SW 1271 (cell line): ENCODE data around the gene HUS1.
A peak's percentile ranks its signal among the peaks of the same experiment; 100 is the strongest.
"Not testable (repeated sequence)": the region's sequence is repeated elsewhere in the genome, so short reads cannot be mapped to it uniquely, and the experiment has no call there.

Experiments
- DNase-seq, 2 experiments: peaks; one replicate each; lab custom pipeline; 2025; lab: John Stamatoyannopoulos, UW

HUS1 gene

GRCh38 chr7:47944536-47945260 lies 34.7 kb downstream of the HUS1 start:
- no peak for DNase-seq

GRCh38 chr7:47943676-47944474 lies 35.5 kb downstream of the HUS1 start:
- no peak for DNase-seq

DNA sequence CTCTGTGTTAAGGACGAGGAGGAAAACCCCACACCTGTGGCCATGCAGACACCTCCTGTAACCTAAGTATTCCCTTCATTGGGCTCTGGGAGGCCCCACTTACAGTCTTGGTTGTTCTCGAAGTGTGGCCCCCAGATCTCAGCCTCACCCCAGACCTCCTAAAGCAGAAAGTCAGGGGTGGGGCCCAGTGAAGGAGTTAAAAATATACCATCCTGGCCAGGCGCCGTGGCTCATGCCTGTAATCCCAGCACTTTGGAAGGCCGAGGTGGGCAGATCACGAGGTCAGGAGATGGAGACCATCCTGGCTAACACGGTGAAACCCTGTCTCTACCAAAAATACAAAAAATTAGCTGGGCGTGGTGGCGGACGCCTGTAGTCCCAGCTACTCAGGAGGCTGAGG lies 36.8 kb downstream of the HUS1 start:
- not testable (repeated sequence) for DNase-seq

DNA sequence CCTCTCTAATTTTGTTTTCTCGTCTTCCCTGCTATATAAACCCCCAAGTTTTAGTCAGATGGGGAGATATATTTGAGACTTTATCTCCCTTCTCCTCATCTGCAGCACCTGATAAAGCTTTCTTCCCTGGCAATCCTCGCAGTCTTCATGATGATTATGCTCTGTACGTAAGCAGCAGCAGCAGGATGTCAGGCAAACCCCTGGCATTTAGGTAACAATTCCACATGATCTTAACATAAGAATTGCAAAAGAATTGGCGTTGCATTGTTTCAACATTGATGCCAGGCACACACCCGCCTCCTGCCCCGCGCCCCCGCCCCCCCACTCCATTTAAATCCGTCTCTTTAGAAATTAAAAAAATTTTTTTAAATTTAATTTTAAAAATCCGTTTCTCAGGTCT lies 37.3 kb downstream of the HUS1 start:
- DNase-seq = no peak

- peak in 1 of 2 experiments; percentile 72 for DNase-seq
Observed at GRCh38 chr7:47941136-47941844, 38.1 kb downstream of the HUS1 start.

DNA sequence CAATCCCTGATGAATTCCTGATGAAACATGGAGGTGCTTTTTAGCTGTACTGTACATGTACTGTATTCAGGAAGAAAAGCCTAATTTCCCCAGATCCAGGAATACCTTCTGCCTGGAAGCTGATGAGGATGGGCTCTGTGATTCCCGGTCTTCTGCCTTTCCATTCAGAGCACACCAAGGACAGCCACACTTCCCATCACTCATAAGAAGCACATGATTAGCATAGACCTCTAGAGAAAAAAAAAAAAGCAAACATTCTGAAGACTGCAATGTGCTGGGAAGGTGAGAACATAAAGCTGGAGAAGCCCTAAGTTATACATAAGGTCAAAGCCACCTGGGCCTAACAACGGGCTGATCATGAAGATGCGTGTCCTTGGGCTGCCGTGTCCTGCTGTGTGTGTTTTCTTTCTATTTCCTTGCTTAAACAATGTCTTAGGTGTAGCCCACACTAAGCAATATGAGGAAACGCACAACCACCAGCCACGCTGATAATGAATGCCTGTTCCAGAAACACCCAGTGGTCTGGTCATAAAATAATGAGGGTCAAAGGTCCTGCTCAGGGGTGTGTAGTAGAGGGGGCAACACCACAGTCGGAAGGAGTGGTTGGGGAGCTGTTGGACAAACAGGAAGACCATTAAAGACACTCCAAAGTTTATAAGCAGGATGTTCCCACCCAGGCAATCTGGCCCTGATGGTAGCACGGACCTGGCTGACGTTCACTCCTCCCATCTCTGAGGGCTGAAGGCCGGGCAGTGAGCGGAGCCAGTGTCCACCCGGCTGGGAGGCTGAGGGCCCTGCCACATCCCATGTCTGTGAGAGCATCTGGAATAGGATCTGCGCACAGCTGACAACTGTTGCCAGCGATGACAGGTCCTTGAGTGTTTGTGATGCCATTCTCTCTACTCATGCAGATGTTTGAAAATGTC lies 39.1 kb downstream of the HUS1 start:
- DNase-seq = no peak

DNA sequence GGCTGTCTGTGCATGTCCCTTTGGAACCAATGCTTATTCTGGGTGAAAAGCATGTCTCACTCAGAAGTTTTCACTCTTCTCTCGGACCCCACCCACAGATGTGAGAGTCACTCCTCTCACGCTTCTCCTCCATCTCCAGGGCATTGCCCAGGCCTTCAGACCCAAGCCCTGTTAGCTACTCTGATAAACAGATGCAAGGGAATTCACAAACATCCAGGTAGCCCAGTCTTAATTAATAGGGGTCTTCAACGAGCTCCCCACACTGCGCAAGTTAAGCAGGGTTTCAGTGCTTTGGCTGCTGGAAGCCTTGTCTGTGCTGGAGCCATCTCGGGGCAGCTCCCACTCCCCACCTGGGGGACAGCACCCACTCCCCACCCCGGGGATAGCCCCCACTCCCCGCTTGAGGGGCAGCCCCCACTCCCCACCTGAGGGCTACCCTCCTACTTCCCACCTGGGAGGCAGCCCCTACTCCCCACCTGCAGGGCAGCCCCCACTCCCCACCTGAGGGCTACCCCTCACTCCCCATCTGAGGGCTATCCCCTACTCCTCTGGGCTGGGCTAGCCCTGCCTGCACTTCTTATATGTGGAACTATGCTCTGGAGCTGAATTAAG lies 39.9 kb downstream of the HUS1 start:
- no peak for DNase-seq

DNA sequence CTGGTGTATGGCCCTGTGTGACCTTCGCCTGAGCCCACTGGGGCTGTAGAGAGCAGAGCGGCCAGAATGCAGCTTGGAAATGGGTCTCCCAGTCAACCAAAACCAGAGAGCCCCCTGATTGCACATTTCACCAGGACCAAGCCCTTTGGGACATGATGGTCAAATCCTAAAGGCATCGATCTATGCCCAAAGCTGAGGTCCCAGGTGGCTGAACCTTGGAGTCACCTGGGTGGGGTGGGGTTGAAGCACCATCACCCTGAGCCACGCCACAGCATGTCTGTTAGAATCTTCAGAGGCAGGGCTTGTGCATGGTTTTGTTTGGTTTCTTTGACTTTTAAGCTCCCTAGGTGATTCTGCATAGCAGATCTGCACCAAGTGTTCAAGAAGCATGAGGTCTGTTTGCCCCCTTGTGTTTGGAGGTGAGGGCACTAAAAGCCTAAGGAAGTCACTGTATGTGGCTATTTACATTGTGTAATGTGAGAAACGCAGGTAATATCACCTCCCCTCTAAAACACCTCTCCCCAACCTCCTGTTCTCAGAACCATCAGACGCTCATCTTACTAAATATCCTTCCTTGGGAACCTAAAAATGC lies 40.7 kb downstream of the HUS1 start:
- DNase-seq = no peak

DNA sequence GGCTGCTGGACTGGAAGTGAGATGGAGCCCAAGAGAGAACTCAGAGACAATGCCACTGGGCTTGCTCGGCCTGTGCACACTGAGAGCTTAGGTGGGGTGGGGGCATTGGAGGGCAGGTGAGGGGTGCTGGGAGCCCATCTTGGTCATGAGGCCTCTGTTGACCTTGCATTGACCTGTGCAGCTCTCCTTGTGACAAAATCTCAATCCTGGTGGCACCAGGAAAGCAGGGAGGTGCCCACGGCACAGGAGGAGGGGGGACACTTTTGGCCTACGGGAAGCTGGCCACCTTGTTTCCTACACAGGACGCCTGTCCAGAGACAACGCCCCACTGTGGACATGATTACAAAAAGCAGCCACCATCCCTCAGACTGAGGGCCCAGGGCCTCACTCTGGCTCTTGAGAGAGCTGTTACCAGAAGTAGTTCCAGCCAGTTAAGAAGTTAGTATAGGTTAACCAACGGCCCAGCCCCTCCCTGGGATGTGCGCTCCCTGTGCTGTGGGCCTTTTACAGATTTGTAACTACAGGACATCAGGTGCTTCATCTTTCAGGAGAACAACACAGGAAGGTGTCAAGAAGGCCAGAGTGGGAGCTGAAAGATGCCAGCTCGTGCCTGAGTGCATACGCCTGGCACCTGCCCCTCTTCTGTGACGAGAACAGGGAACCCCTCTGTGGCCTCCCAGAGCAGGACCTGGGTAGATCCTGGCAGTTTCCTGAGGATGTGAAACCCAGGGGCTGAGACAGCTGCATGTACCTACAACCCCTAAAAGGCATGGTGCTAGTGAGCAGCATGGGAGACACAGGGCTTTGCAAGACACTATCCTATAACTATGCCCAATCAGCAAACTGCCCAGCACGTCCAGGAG lies 41.5 kb downstream of the HUS1 start:
- DNase-seq = no peak

DNA sequence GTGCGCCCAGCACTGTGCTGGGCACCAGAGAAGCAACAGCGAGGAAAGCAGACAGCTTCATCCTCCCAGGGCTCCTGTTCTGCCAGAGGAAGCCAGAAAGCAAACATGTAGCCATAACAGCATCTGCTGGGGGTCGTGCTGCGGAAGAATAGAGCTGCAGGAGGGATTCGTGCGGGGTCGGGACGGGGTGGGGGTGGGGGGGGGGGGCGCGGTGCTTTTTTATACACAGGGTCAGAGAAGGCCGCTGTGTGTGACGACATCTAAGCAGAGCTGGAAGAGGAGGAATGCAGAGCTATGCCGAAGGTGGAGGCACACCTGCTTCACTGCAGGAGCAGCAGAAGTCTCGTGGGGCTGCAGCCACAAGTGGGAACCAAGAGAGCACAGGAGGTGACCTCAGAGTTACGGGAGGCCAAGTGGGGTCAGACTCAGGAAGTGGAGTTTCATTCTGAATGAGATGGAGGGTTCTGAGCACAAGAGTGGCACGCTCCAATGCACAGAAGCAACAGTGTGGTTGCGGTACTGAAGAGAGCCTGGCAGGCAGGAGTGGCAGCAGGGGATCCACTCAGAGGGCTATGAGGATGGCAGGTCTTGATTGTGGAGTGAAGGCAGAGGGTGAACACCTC lies 42.2 kb downstream of the HUS1 start:
- DNase-seq = no peak

DNA sequence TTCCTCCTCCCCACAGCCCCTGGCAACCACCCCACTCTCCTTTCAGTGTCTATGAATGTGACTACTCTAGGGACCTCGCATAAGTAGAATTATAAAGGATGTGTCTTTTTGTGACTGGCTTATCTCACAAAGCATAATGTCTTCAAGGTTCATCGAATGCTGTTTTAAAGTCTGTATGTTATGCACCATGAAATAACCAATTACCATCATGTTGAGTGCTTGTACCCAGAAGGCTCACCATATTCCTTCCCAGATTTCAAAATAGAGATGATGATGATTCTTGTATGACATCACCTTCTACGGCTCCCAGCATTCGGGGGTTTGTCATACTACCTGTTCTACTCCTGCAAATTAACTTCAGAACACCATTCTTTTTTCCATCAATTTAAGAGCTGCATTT lies 43.1 kb downstream of the HUS1 start:
- no peak for DNase-seq

- no peak for DNase-seq
Observed at GRCh38 chr7:47935336-47935735, 44.1 kb downstream of the HUS1 start.

- DNase-seq = no peak
Observed at GRCh38 chr7:47934831-47935230, 44.6 kb downstream of the HUS1 start.

- DNase-seq = no peak
Observed at GRCh38 chr7:47933215-47933614, 46.2 kb downstream of the HUS1 start.

- no peak for DNase-seq
Observed at GRCh38 chr7:47932466-47933037, 46.9 kb downstream of the HUS1 start.

GRCh38 chr7:47932016-47932415 lies 47.4 kb downstream of the HUS1 start:
- no peak for DNase-seq

DNA sequence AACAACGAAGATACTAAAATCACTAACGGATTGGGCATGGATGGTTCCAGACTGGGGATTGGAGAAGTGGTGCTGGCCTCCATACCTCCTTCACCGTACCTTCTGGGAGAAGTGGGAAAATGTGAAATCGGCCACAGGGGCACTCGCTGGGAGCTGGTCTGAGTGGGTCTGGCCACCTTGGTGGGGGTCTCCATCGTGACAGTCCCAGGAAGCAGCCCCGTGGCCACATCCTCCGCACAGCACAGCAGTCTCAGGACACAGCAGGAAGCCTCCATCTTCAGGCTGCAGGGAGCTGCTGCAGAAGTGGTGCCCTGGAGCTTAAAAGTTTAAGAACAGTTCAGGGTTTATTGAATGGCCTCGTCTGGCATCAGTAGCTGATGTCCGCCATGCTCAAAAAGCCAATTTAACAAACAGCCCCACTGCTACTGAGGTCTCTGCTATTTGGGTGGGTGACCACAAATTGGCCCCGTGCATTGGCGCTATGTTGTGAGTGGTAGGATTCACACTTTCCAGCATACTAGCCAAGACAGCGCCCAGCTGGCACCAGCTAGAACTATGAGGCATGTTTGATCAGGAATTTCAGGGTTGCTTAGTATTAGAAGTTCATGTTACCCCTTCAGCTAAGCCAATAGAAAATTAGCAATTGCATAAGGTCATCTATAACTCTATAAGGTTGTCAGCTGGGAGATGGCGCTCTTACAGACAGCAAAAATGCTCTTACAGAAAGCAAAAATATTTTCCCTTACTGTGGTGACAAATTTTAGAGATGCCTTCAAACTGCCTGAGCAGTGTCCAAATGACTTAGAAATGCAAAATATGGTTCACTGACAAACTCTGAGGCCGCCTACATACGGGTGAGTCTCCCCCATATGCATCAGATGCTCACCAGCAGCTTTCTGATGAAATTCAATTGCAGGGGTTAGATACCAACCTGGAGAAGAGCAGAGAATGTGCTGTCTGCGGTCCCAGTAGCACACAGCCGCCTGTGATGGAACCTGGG lies 48.1 kb downstream of the HUS1 start:
- no peak for DNase-seq

GRCh38 chr7:47924266-47924665 lies 55.1 kb downstream of the HUS1 start:
- DNase-seq = no peak
